DMS79 (cell line): ENCODE measurements around the gene ADAM8.
"Not testable (repeated sequence)": the region's sequence is repeated elsewhere in the genome, so short reads cannot be mapped to it uniquely, and the experiment has no call there.

Experiments
- DNase-seq: peaks from one replicate; lab custom pipeline; 2025; lab: John Stamatoyannopoulos, UW

ADAM8 gene

GRCh38 chr10:133249975-133250754, 26.5 kb downstream of the ADAM8 start:
- no peak for DNase-seq

- DNase-seq, result no peak
Observed at GRCh38 chr10:133249094-133249780, 27.4 kb downstream of the ADAM8 start.

GRCh38 chr10:133248334-133248715, 28.3 kb downstream of the ADAM8 start:
- no peak for DNase-seq

- no peak for DNase-seq
Observed at GRCh38 chr10:133247681-133248333, 28.9 kb downstream of the ADAM8 start.

GRCh38 chr10:133246236-133246626, 30.4 kb downstream of the ADAM8 start:
- no peak for DNase-seq

GRCh38 chr10:133245439-133246235, 31.0 kb downstream of the ADAM8 start:
- no peak for DNase-seq

GRCh38 chr10:133243593-133243992, 33.1 kb downstream of the ADAM8 start:
- DNase-seq, result no peak

GRCh38 chr10:133242611-133243356, 33.9 kb downstream of the ADAM8 start:
- no peak for DNase-seq

- DNase-seq, result no peak
Observed at GRCh38 chr10:133241501-133242205, 35.0 kb downstream of the ADAM8 start.

GRCh38 chr10:133239990-133240389, 36.7 kb downstream of the ADAM8 start:
- DNase-seq, result no peak

GRCh38 chr10:133238466-133238804, 38.2 kb downstream of the ADAM8 start:
- DNase-seq, result no peak

GRCh38 chr10:133237588-133238465, 38.8 kb downstream of the ADAM8 start, which contains the start of gene VENTX:
VENTX (plus strand) TSS chr10:133237855; CDS start chr10:133237915, 60 bp downstream.
- DNase-seq, result no peak

- DNase-seq, result no peak
Observed at GRCh38 chr10:133237241-133237587, 39.5 kb downstream of the ADAM8 start.

- DNase-seq, result no peak
Observed at GRCh38 chr10:133236401-133237240, 40.0 kb downstream of the ADAM8 start.

- no peak for DNase-seq
Observed at GRCh38 chr10:133235932-133236331, 40.7 kb downstream of the ADAM8 start.

GRCh38 chr10:133235265-133235855, 41.3 kb downstream of the ADAM8 start:
- DNase-seq, result no peak

GRCh38 chr10:133234796-133235195, 41.9 kb downstream of the ADAM8 start:
- not testable (repeated sequence) for DNase-seq

- no peak for DNase-seq
Observed at GRCh38 chr10:133231946-133232574, 44.6 kb downstream of the ADAM8 start.
